UCSD-AML1 (cell line): ENCODE measurements around the gene FGD2.
A peak's percentile ranks its signal among the peaks of the same experiment; 100 is the strongest.
"Not testable (repeated sequence)": the region's sequence is repeated elsewhere in the genome, so short reads cannot be mapped to it uniquely, and the experiment has no call there.

Experiments
- DNase-seq: peaks from one replicate; lab custom pipeline; 2025; ENCODE audit not compliant: unreplicated experiment; lab: John Stamatoyannopoulos, UW

Gene FGD2

DNA sequence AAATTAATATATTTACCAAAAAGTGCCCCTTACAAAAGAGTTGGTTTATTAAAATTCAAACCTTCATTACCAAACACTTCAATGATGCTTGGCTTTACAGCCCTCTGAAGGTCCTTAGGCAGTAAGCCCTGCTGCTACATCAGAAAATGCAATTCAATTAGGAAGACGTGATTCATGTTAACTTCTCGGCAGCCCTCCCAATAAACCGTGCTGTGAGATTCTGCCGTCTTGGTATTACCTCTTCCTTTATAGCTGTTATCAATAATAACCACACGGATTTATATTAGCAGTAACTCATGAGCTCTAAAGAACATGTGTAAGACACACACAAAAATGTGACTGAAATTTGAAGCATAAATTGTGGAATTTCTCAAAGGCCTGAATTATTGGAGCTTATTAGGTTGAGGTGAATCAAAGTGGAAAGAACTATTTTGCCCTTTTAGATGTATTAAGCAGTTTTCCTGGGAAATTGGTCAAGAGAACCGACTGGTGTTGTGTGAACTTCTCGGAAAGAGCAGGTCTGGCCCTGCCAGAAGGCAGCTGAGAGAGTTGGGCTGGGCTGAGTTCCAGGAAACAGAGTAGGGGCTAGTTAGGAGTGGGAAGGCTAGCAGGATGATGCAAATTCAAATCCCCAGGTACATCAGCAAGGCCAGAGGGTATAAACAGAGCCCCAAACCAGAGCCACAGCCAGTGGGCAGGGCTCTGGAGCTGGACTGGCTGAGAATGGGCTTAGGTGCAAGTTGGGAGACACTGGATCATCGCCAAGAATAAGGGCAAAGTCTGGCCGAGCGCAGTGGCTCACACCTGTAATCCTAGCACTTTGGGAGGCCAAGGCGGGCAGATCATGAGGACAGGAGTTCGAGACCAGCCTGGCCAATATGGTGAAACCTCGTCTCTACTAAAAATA lies 33.1 kb downstream of the FGD2 start:
- DNase-seq = no peak

DNA sequence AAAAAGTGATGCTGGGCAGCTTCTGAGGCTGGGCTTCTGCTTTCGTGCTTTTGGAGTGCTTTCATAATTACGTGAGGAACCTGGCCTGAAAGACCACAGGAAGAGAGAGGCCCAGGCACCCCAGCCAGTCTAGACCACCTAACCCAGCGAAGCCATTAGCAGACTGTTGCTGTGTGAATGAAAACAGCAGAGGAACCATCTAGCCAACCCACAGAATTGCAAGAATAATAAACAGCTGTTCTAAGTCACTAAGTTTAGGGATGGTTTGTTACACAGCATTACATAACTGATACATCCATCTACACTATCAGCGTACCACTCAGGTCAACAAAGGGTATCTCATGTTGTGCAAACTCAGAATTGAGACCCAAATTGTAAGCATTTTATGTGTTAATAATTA lies 34.5 kb downstream of the FGD2 start:
- no peak for DNase-seq

DNA sequence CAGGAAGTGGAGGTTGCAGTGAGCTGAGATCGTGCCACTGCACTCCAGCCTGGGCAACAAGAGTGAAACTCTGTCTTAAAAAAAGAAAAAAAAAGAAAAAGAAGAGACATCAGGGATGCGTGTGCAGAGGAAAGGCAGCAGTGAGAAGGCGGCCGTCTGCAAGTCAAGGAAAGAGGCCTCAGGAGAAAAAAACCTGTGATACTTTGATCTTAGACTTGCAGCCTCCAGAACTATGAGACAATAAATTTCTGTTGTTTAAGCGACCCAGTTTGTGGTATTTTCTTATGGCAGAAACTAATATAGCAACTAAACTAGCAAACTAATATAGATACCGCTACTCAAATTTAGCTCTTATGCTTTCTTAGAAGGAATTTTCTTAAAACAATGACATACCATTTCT lies 36.1 kb downstream of the FGD2 start:
- DNase-seq = no peak

DNA sequence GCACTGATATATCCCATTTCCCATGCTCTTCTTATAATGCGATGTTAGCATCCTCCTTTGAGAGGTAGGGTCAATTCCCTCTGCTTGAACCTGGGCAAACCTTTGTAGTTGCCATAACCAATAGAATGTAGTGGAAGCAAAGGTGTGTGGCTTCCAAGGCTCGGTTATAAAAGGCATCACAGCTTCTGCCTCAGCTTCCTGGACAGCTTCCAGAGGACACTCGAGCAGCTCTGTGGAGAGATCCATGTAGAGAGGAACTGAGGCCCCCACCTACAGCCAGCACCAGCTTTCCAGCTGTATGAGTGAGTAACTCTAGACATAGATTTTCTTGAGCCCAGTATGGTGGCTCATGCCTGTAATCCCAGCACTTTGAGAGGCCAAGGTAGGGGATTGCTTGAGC lies 36.7 kb downstream of the FGD2 start:
- DNase-seq = no peak

DNA sequence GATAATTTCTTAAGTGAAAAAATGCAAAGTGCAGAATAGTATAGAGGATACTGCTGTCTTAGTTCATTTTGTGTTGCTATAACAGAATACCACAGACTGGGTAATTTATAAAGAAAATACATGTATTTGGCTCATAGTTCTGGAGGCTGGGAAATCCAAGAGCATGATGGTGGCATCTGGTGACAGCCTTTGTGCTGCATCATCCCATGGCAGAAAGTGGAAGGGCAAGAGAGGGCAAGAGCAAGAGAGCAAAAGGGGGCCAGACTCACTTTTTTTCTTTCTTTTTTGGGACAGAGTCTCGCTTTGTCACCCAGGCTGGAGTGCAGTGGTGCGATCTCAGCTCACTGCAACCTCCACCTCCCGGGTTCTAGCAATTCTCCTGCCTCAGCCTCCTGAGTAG lies 37.6 kb downstream of the FGD2 start:
- not testable (repeated sequence) for DNase-seq

DNA sequence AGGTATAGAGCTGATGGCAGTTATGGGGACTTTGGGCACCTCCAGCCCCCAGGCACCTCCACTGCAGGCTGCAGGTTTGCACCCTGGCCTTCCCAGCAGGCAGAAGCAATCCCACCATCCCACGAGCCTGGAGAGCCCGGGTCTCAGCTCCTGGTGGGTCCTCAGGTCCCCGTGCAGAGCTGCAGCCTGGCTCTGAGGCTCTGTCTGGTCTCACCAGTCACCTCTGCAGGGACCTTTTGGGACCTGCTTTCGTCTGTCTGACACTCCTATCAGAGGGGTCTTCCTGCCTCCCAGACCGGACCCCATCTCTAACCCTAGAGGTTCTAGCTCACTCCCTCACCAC lies 41.9 kb downstream of the FGD2 start:
- peak; percentile 57 for DNase-seq

GRCh38 chr6:37047689-37048402 lies 42.4 kb downstream of the FGD2 start:
- no peak for DNase-seq

DNA sequence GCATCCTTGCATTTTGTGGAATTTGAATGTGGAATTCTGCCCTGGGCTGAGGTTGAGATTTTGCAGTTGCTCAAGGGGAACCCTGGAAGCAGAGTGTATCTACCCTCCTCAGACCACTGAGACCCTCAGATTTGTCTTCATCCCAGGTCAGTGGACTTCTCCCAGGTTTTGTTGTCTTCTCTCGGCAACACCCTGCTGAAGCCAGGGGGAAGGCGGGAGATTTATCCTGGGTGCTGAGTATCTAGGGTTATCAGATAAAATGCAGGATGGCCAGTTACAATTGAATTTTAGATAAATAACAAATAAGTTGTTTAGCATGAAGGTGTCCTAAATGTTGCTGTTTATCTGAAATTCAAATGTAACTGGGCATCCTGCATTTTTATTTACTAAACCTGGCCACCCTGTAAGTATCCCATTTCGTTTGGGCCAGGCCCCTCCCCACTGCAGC lies 43.0 kb downstream of the FGD2 start:
- no peak for DNase-seq

GRCh38 chr6:37048851-37049757 lies 43.6 kb downstream of the FGD2 start:
- DNase-seq = peak; percentile 52

GRCh38 chr6:37049758-37050044 lies 44.2 kb downstream of the FGD2 start:
- DNase-seq = no peak

DNA sequence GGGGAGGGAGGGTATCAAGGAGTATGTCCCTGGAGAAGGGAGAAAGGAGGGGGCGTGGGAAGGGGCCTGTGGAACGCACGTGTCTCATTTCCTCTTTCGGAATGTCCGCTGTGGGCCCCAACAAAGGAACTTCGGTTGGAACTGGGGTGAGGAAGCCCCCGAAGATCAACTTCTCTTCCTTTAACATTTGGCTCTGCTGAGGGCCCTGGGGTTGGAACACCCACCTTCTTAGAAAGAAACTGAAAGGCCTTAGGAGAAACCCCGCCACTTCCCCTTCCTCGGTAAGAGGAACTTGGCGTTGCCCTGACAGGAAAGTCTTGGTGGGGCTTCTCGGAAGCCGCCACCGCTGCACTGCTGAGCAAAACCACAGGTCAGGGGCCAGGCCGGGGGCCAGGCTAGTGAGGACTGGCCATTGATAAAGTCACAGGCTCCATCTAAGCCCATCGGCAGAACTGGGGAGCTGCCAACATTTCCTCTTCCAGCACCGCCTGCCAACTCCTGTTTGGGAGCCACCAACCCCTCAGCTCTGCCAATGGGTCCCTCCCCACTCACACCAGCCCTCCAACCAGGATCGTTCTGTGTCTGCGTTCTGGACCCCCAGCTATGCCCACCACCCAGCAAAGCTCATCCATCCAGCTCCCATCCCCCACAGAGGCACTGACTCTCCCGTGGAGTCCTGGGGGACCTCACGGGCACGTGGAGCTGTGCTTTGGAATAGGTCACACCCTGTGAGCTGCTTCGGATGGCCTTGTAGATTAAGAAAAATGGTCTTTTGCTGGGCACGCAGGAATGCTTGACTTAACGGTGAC lies 44.8 kb downstream of the FGD2 start:
- DNase-seq = peak; percentile 94

- no peak for DNase-seq
Observed at GRCh38 chr6:37050854-37051137, 45.3 kb downstream of the FGD2 start.

- DNase-seq = peak; percentile 93
Observed at GRCh38 chr6:37051138-37052026, 45.9 kb downstream of the FGD2 start.

GRCh38 chr6:37052027-37052628 lies 46.7 kb downstream of the FGD2 start:
- no peak for DNase-seq

DNA sequence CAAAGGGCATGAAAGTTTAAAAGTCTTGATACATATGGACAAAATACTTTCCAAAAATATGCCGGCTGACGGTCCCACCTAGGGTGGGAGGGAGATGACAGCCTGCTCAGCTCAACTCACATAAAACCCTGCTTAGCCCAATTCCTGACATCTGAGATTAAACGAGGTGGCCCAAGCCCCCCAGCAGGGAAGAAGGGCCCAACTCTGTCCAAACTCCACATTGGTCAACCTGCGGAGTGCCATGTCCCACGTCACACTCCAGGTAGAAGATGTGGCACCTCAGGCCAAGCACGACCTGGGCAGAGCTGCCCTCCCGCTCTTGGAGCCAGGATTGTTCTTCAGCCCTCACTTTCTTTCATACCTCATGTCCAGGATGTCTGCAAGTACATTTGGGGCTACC lies 48.2 kb downstream of the FGD2 start:
- no peak for DNase-seq

DNA sequence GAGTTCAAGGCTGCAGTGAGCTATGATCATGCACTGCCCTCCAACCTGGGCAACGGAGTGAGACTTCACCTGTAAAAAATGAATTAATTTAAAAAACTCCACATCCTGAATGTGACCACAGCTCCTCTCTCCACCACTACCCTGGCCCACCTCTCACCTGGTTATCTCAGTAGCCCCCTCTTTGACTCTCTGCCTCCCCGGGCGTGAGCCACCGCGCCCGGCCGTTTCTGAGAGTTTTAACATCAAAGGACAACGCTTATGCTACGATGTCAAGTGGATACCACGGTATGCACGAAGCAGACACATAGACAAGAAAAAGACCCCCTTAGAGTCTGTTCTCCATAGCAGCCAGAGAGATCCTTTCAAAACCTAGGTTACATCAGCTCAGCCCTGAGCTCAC lies 48.7 kb downstream of the FGD2 start:
- no peak for DNase-seq

DNA sequence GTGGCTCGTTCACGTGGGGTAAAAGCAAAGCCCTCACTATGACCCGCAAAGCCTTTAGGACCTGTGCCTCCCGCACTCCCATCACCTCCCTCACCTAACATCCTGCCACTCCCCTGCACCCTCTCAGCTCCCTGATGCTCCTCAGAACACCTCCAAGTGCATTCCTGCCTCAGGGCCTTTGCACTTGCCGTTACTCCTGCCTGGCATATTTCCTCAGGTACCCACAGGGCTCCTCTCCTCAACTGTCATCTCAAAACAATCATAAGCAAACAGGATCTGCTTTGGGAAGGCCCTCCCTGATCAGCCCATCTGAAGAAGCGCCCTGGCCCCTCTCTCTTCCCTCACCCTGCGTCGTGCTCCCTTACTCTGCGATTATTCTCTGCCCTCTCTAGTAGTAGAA lies 49.1 kb downstream of the FGD2 start:
- DNase-seq = no peak

- DNase-seq = no peak
Observed at GRCh38 chr6:37056112-37056403, 50.6 kb downstream of the FGD2 start.

GRCh38 chr6:37056439-37057127 lies 51.1 kb downstream of the FGD2 start:
- DNase-seq = no peak
